NOMO-1 treated with DMSO at 0.1 percent for 48 hours (cell line): ENCODE measurements around the gene SDCCAG8.

Source experiments
- DNase-seq: peaks from one replicate; lab custom pipeline; 2025; ENCODE audit not compliant: unreplicated experiment; lab: John Stamatoyannopoulos, UW

The SDCCAG8 gene

GRCh38 chr1:243280571-243281129 is 24.8 kb downstream of the SDCCAG8 start:
- no peak for DNase-seq

GRCh38 chr1:243281672-243282071 is 25.8 kb downstream of the SDCCAG8 start:
- DNase-seq, result no peak

DNA sequence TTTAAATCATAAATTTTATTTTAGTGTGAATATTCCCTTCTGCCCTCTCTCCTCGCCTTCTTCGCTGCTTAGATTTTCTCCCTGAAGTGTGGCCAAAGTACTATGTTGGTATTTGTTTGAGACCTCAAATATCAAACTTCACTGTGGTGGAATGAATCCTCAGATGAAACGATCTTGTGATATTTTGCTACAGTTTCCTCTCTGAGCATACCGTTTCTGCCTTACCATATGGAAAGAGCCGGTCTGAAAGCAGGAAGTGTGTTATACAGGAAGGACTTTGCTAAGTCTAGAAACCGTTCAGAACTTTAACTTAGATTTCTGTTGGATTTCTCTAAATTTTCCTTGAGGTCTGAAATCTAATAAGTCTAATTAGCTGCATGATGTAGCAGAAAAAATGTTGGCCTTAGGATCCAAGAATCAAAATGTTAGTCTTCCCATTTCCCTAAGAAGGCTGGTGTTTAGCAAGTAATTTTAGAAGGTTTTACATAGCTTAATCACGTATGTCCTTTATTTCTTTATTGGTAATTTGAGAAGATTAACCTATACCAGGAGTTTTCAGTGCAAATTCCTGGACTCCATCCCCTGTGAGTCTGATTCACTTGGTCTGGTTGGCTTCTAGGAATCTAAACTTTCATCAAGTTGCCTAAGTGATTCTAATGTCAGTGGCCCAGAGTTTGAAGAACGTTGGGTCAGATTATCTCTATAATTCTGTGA is 30.7 kb downstream of the SDCCAG8 start:
- peak; percentile 69 for DNase-seq

GRCh38 chr1:243287123-243287460 is 31.3 kb downstream of the SDCCAG8 start:
- DNase-seq, result no peak

DNA sequence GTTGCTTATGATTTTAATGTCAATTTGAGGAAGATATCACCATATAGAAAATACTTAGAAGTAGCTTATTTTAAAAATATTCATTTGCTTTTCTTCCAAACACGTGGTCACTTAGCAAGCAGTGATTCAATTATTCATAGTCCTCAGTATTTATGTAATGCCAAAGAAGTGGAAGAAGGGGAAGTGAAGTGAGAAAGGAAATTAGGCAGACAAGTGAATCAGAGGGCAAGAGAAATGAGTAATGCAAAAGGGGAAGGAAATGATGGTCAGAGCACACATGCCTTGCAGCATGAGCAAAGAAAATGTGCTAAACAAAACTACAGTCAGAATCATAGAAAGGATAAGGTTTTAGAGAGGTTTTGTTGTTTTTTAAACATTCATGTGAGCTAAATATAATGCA is 31.8 kb downstream of the SDCCAG8 start:
- DNase-seq, result peak; percentile 97

DNA sequence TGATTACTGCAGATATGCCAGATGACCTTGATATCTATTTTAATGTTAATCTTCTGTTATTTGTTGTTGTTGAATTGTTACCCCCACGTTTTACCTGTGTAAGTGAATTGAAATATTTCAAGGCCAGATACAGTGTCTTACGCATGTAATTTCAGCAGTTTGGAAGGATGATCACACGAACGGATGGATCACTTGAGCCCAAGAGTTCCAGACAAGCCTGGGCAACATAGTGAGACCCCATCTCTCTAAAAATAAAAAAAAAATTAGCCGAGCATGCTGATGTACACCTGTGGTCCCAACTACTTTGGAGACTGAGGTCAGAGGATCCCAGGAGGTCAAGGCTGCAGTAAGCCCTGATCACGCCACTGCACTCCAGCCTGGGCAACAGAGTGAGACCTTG is 32.2 kb downstream of the SDCCAG8 start:
- DNase-seq, result no peak

- DNase-seq, result no peak
Observed at GRCh38 chr1:243291292-243291691, 35.5 kb downstream of the SDCCAG8 start.

DNA sequence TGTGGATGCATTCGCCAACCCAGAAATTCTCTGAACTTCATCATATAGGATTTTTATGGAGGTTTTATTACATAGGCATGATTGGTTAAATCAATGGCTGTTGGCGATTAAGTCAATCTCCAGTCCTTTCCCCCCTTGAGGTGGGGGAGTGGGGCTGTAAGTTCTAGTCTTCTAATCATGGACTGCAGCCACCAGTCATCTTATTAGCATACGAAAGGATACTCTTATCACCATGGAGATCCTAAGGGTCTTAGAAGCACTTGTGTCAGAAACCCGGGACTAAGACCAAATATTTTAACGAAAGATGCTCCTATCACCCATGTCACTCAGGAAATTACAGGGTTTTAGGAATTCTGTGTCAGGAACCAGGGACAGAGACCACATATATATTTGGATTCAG is 36.3 kb downstream of the SDCCAG8 start:
- DNase-seq, result no peak

- DNase-seq, result no peak
Observed at GRCh38 chr1:243293941-243294722, 38.3 kb downstream of the SDCCAG8 start.

GRCh38 chr1:243294723-243295121 is 38.9 kb downstream of the SDCCAG8 start:
- no peak for DNase-seq

GRCh38 chr1:243299069-243299468 is 43.2 kb downstream of the SDCCAG8 start:
- DNase-seq, result no peak

DNA sequence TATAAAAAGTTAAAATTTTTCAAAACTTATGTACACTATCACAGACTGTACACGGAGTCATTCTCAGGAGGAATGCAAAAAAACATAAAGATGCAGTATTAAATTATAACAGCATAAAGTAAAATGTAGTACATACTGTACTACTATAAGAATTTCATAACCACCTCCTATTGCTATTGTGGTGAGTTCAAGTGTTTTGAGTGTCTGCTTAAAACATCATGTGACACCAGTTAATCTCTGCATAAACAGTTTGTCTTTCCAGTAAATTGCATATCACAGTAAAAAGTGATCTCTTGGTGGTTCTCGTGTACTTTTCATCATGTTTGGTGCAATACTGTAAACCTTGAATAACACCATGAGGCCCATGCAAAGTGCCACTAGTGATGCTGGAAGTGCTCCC is 45.2 kb downstream of the SDCCAG8 start:
- no peak for DNase-seq

GRCh38 chr1:243311809-243312208 is 56.0 kb downstream of the SDCCAG8 start:
- no peak for DNase-seq

- DNase-seq, result no peak
Observed at GRCh38 chr1:243312952-243313634, 57.3 kb downstream of the SDCCAG8 start.

DNA sequence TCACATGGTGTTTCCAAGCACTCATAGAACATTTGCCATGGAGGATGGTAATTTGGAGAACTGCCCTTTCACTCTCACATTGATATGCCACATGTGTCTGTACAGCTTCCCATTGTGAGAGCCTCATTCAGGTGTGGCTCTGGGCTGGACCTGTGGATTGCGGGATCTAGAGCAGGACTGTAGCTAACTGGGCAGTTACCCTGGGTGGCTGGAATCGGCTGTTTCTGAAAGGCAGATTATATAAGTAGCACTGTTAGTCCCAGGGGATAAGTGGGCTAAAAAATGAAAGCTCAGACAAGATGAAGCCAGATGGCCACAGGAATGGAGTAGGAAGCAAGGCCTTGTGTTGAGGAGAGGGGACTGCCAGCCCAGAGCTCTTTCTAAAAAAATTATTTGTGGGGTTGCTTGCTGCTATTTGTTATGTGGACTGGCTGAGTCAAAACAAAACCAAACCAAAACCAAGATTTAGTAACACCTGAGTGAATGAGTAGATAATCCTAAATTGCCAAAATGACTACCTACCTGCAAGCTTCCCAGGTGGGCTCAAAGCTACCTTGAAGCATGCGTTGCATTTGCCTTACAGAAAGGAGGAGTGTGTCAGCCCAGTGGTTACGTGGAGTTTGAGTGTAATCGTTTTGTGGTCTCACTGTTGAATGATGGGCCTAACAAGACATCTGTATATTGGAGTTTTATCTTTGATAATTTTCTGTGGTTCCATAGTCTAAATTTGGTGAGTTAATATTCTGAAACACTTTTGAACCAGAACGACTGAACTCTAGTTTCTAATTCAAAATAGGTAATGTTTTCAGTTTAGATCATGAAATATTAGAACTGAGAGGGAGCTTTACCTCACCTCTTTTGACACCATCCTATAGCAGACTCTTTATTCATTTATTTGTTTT is 58.0 kb downstream of the SDCCAG8 start:
- DNase-seq, result no peak

- DNase-seq, result no peak
Observed at GRCh38 chr1:243315455-243315854, 59.6 kb downstream of the SDCCAG8 start.

DNA sequence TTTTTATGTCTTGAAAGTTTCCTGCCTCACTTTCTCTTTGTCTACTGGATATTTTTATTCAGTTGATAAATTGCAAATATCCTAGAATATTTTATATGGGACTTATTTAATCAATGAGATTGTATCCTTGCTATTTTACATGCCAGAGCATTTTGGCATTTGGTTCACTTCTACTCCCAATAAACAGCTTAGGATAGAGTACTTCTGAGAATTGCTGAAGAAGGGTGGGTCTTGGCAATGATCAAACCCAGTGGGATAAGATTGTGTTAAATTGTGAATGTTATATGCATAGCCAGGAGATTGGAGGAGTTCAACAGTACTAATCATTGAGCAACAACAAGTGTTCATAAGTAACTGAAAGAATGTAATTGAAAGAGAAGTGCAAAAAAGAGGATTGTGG is 60.1 kb downstream of the SDCCAG8 start:
- no peak for DNase-seq

GRCh38 chr1:243316366-243316989 is 60.6 kb downstream of the SDCCAG8 start:
- no peak for DNase-seq

- DNase-seq, result no peak
Observed at GRCh38 chr1:243320224-243320623, 64.4 kb downstream of the SDCCAG8 start.

DNA sequence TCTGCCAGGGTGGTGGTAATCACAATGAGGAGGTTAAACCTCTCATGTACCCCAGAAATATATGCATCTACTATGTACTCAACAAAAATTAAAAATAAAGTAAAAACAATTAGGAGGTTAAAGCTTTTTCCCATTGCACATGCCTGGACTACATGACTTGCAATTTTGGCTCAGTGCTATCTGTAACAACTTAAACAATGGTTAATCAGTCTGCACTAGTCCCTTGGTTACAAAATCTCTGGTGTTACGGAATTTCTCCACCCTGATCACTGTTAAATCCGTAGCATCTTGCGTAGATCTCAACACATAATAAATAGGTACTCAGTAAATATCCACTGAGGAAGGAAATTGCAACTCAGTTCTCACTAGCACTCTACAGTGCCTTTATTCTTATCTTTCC is 66.5 kb downstream of the SDCCAG8 start:
- no peak for DNase-seq
